Measurements from ENCODE around the gene KRTAP4-11.

DNA sequence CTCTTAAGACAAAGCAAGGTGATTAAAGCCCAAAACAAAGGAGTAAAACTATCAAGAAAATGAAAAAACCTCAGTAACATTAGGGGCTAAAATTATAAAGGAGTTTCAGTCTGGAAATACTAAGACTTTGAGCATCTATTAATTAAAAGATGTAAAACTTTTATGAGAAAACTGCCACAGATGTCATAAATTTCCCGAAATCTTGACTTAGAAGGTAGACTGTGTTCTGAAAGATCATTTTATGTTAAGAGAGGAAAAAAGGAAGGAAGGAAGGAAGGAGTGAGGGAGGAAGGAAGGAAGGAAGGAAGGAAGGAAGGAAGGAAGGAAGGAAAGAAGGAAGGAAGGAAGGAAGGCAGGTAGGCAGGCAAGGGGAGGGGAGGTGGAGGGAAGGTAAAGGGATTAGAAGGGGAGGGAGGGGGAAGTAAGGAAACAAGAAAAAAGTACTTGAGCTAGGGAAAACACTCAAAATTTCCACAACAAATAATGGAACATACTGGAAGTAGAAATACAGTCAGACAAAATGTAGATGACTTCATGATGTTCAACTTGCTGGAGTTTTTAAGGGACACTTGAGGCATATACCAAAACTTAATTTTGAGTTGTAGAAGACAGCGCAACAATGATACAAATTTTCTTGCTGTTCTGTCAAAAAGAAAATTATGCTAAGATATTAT lies 29.5 kb upstream of the KRTAP4-11 start:
- TF ChIP-seq CTCF (conservative IDR thresholded peaks at IDR 0.05; ENCODE audit: low read depth, low read length) (no peak), EZH2 (IDR thresholded peaks at IDR 0.05; ENCODE audit: borderline replicate concordance, low read depth, low read length, poor library complexity, severe bottlenecking) (no peak)
